SK-N-SH treated with all-trans-retinoic acid at 6 μM for 48 hours (cell line): ENCODE measurements around the gene GNRH2.
"Not testable (repeated sequence)": the region's sequence is repeated elsewhere in the genome, so short reads cannot be mapped to it uniquely, and the experiment has no call there.

Source experiments
- ATAC-seq: fragments of 200-7000 bp; cut with Tn5 transposase; 3 replicates; pipeline ENCODE4 v1.9.1; 2020; ENCODE audit warnings: mild to moderate bottlenecking, moderate library complexity
- ARNTL ChIP-seq: fragments of 450-650 bp; formaldehyde crosslinking; IDR thresholded peaks from 2 replicates; pipeline ENCODE4 v1.5.0; 2020; ENCODE audit warnings: low read depth, mild to moderate bottlenecking, moderate library complexity, borderline replicate concordance
- BACH2 ChIP-seq: fragments of 250-450 bp; sonication (Bioruptor Pico); IDR thresholded peaks from 2 replicates; pipeline ENCODE4 v1.9.0; 2021; ENCODE audit warnings: mild to moderate bottlenecking, borderline replicate concordance
- CSDC2 ChIP-seq: fragments of 250-450 bp; sonication (Bioruptor Pico); IDR thresholded peaks from 2 replicates; pipeline ENCODE4 v1.5.0; 2020; ENCODE audit warnings: mild to moderate bottlenecking, moderate library complexity
- ESRRG ChIP-seq: fragments of 250-450 bp; sonication (Bioruptor Pico); IDR thresholded peaks from 2 replicates; pipeline ENCODE4 v1.6.1; 2021; ENCODE audit warnings: mild to moderate bottlenecking
- GLIS3 ChIP-seq: fragments of 250-450 bp; sonication (Bioruptor Pico); IDR thresholded peaks from 2 replicates; pipeline ENCODE4 v1.5.0; 2020; ENCODE audit warnings: mild to moderate bottlenecking, moderate library complexity
- ISL1 ChIP-seq: fragments of 250-450 bp; sonication (Bioruptor Pico); IDR thresholded peaks from 2 replicates; pipeline ENCODE4 v2.1.2; 2022; ENCODE audit warnings: mild to moderate bottlenecking, moderate library complexity
- PATZ1 ChIP-seq: fragments of 250-450 bp; sonication (Bioruptor Pico); IDR thresholded peaks from 2 replicates; pipeline ENCODE4 v1.8.0; 2020; ENCODE audit warnings: mild to moderate bottlenecking, moderate library complexity, borderline replicate concordance
- PPARA ChIP-seq: fragments of 250-450 bp; sonication (Bioruptor Pico); IDR thresholded peaks from 2 replicates; pipeline ENCODE4 v1.5.0; 2020; ENCODE audit warnings: mild to moderate bottlenecking, borderline replicate concordance
- RARB ChIP-seq: fragments of 250-450 bp; sonication (Bioruptor Pico); IDR thresholded peaks from 2 replicates; pipeline ENCODE4 v1.8.0; 2021; ENCODE audit warnings: mild to moderate bottlenecking, moderate library complexity
- TOX ChIP-seq: fragments of 250-450 bp; sonication (Bioruptor Pico); IDR thresholded peaks from 2 replicates; pipeline ENCODE4 v1.8.0; 2021; ENCODE audit warnings: mild to moderate bottlenecking, moderate library complexity, borderline replicate concordance
- ZC3H10 ChIP-seq: fragments of 250-450 bp; sonication (Bioruptor Pico); IDR thresholded peaks from 2 replicates; pipeline ENCODE4 v1.5.1; 2021; ENCODE audit warnings: mild to moderate bottlenecking, moderate library complexity
- ZNF565 ChIP-seq: fragments of 450-650 bp; formaldehyde crosslinking; conservative IDR thresholded peaks from 2 replicates; pipeline ENCODE4 v1.5.0; 2020; ENCODE audit warnings: low read depth, mild to moderate bottlenecking, moderate library complexity
- ZNF70 ChIP-seq: fragments of 450-650 bp; formaldehyde crosslinking; IDR thresholded peaks from 2 replicates; pipeline ENCODE4 v1.5.0; 2020; ENCODE audit warnings: mild to moderate bottlenecking, moderate library complexity
- ZNF8 ChIP-seq: fragments of 450-650 bp; formaldehyde crosslinking; IDR thresholded peaks from 2 replicates; pipeline ENCODE4 v1.5.0; 2020; ENCODE audit warnings: mild to moderate bottlenecking, moderate library complexity
- TF ChIP-seq, protein P1 (sequence below): fragments of 250-450 bp; sonication (Bioruptor Pico); IDR thresholded peaks from 2 replicates; pipeline ENCODE4 v1.5.1; 2021; ENCODE audit warnings: mild to moderate bottlenecking, moderate library complexity
- TF ChIP-seq, protein P2 (sequence below): fragments of 250-450 bp; sonication (Bioruptor Pico); IDR thresholded peaks from 2 replicates; pipeline ENCODE4 v1.8.0; 2021; ENCODE audit warnings: low read depth, mild to moderate bottlenecking, moderate library complexity, borderline replicate concordance
- TF ChIP-seq, protein P3 (sequence below): fragments of 250-450 bp; sonication (Bioruptor Pico); IDR thresholded peaks from 2 replicates; pipeline ENCODE4 v1.5.1; 2020; ENCODE audit warnings: low read depth, mild to moderate bottlenecking, moderate library complexity

Gene GNRH2

GRCh38 chr20:3070725-3071124 lies 27.3 kb downstream of the GNRH2 start:
- no peak for ATAC-seq
- TF ChIP-seq RARB (CRISPR knock-in tag) (no peak), ZNF565 (CRISPR knock-in tag) (no peak), ZNF70 (CRISPR knock-in tag) (no peak)
- TF ChIP-seq, protein P1, sequence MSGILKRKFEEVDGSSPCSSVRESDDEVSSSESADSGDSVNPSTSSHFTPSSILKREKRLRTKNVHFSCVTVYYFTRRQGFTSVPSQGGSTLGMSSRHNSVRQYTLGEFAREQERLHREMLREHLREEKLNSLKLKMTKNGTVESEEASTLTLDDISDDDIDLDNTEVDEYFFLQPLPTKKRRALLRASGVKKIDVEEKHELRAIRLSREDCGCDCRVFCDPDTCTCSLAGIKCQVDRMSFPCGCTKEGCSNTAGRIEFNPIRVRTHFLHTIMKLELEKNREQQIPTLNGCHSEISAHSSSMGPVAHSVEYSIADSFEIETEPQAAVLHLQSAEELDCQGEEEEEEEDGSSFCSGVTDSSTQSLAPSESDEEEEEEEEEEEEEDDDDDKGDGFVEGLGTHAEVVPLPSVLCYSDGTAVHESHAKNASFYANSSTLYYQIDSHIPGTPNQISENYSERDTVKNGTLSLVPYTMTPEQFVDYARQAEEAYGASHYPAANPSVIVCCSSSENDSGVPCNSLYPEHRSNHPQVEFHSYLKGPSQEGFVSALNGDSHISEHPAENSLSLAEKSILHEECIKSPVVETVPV (CRISPR knock-in tag), result no peak
- TF ChIP-seq, all 23 proteins: peak for 0

- no peak for ATAC-seq
- TF ChIP-seq ZNF8, result no peak
- TF ChIP-seq, protein P2, sequence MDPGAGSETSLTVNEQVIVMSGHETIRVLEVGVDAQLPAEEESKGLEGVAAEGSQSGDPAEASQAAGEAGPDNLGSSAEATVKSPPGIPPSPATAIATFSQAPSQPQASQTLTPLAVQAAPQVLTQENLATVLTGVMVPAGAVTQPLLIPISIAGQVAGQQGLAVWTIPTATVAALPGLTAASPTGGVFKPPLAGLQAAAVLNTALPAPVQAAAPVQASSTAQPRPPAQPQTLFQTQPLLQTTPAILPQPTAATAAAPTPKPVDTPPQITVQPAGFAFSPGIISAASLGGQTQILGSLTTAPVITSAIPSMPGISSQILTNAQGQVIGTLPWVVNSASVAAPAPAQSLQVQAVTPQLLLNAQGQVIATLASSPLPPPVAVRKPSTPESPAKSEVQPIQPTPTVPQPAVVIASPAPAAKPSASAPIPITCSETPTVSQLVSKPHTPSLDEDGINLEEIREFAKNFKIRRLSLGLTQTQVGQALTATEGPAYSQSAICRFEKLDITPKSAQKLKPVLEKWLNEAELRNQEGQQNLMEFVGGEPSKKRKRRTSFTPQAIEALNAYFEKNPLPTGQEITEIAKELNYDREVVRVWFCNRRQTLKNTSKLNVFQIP (CRISPR knock-in tag), result no peak
- TF ChIP-seq PATZ1 (CRISPR knock-in tag), result no peak
- no peak for TF ChIP-seq ISL1
- no peak for TF ChIP-seq ZNF70 (CRISPR knock-in tag)
- TF ChIP-seq GLIS3, result no peak
Measured at GRCh38 chr20:3071266-3071609, 27.8 kb downstream of the GNRH2 start.

- no peak for ATAC-seq
- TF ChIP-seq ZNF565 (CRISPR knock-in tag) (no peak), ZC3H10 (CRISPR knock-in tag) (no peak), GLIS3 (no peak), PATZ1 (CRISPR knock-in tag) (no peak), PPARA (no peak), ARNTL (no peak)
- TF ChIP-seq, all 23 proteins: peak for 0
Measured at GRCh38 chr20:3071610-3072529, 28.4 kb downstream of the GNRH2 start, which contains the start of gene OXT. TSS of gene OXT (plus strand) at chr20:3071620. CDS start at chr20:3071656, 36 bp downstream.

DNA sequence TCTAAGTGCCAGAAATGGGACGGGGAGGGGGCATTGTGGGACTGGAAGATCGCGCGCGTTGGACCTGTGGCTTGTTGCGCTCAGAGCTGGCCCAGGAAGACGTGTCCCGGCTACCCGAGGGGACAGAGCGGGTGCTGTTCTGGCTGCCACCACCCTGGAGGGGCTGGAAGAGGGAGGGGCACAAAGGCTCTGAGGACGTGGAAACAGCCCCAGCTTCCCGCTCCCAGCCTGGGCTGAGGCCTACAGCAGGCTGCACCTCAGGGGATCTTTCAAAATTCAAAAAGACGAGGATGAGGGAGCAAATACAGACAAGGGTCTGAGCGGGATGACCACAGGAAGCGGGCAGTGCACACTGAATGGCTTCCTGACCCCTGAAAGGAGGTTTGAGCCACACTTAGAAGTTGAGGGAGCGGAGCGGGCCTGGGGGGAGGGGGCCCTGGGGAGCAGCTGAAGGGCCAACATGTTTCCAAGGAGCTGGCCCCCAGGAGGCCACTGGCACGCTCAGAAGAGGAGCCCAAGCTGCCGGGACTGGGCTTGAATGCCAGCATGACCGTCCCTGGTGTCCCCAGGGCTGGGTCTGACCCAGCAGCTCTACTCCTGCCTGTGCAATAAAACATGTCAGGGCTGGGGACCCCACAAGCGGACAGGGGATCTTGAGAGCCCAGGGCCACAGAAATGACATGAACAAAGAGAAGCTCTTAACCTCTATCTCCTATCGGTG lies 29.3 kb downstream of the GNRH2 start:
- TF ChIP-seq ISL1, result no peak
- TF ChIP-seq, protein P3, sequence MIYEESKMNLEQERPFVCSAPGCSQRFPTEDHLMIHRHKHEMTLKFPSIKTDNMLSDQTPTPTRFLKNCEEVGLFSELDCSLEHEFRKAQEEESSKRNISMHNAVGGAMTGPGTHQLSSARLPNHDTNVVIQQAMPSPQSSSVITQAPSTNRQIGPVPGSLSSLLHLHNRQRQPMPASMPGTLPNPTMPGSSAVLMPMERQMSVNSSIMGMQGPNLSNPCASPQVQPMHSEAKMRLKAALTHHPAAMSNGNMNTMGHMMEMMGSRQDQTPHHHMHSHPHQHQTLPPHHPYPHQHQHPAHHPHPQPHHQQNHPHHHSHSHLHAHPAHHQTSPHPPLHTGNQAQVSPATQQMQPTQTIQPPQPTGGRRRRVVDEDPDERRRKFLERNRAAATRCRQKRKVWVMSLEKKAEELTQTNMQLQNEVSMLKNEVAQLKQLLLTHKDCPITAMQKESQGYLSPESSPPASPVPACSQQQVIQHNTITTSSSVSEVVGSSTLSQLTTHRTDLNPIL (CRISPR knock-in tag), result no peak
- no peak for TF ChIP-seq ZNF8
- TF ChIP-seq, protein P1 (CRISPR knock-in tag), result no peak
- no peak for TF ChIP-seq GLIS3
- no peak for TF ChIP-seq TOX (CRISPR knock-in tag)
- no peak for TF ChIP-seq CSDC2
- TF ChIP-seq ESRRG (CRISPR knock-in tag), result no peak
- no peak for TF ChIP-seq PATZ1 (CRISPR knock-in tag)
- no peak for TF ChIP-seq PPARA
- TF ChIP-seq ZNF565 (CRISPR knock-in tag), result no peak
- TF ChIP-seq RARB (CRISPR knock-in tag), result no peak
- TF ChIP-seq BACH2 (CRISPR knock-in tag), result no peak
- no peak for ATAC-seq

DNA sequence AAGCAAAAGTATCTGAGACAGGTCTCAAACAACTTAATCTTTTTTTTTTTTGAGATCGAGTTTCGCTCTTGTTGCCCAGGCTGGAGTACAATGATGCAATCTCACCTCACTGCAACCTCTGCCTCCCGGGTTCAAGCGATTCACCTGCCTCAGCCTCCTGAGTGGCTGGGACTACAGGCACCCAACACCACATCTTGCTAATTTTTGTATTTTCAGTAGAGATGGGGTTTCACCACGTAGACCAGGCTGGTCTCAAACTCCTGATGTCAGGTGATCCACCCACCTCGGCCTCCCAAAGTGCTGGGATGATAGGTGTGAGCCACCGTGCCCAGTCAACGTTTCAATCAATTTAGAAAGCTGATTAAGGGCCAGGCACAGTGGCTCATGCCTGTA lies 29.8 kb downstream of the GNRH2 start:
- not testable (repeated sequence) for ATAC-seq
